Measurements from ENCODE around the gene SP5.
"Not testable (repeated sequence)": the region's sequence is repeated elsewhere in the genome, so short reads cannot be mapped to it uniquely, and the experiment has no call there.

Gene SP5

DNA sequence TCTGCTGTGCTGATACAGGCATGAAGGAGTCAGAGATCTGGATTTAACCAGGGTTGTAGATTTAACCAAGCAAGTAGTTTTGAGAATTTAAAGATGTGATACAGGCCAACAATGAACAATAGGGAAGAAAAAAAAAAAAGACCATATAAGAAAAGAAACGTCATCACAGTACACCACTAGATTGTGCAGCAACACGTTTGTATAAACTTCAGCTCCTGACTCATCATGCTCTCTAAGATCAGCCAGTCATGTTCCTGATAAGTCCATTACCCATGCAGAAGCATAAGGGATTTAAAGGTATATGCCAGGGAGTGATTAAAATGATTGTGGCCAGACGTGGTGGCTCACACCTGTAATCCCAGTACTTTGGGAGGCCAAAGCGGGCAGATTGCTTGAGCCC, 32.8 kb downstream of the SP5 start:
- Histone ChIP-seq H3K27me3 (ENCODE audit: control insufficient read depth, low read length) (peaks cover 23% of the 10 kb centered on the region), H4K20me1 (ENCODE audit: control insufficient read depth, insufficient read depth, low read depth, low read length) (no peaks in the 10 kb centered on the region), H3K4me1 (ENCODE audit: control insufficient read depth, low read length) (no peaks in the 10 kb centered on the region), H3K9me2 (replicated peaks; ENCODE audit: control insufficient read depth, low read length) (no peaks in the 10 kb centered on the region), H3K36me3 (ENCODE audit: control insufficient read depth, low read length) (no peaks in the 10 kb centered on the region), H3K4me3 (ENCODE audit: low read length) (no peak overlapping the region), H3K79me2 (ENCODE audit: control insufficient read depth, low read length) (no peaks in the 10 kb centered on the region), H3K4me2 (ENCODE audit: low read length) (no peak overlapping the region), H3K27ac (ENCODE audit: low read depth, low read length) (no peak overlapping the region), H3K9me3 (ENCODE audit: control insufficient read depth, insufficient read depth, low read length) (no peaks in the 10 kb centered on the region), H3F3A (ENCODE audit: control insufficient read depth, insufficient read depth) (no peaks in the 10 kb centered on the region)
- TF ChIP-seq, protein P1, sequence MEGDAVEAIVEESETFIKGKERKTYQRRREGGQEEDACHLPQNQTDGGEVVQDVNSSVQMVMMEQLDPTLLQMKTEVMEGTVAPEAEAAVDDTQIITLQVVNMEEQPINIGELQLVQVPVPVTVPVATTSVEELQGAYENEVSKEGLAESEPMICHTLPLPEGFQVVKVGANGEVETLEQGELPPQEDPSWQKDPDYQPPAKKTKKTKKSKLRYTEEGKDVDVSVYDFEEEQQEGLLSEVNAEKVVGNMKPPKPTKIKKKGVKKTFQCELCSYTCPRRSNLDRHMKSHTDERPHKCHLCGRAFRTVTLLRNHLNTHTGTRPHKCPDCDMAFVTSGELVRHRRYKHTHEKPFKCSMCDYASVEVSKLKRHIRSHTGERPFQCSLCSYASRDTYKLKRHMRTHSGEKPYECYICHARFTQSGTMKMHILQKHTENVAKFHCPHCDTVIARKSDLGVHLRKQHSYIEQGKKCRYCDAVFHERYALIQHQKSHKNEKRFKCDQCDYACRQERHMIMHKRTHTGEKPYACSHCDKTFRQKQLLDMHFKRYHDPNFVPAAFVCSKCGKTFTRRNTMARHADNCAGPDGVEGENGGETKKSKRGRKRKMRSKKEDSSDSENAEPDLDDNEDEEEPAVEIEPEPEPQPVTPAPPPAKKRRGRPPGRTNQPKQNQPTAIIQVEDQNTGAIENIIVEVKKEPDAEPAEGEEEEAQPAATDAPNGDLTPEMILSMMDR (IDR thresholded peaks at IDR 0.05; ENCODE audit: low read depth, low read length, poor library complexity, severe bottlenecking): no peak
- TF ChIP-seq EZH2phosphoT487 (IDR thresholded peaks at IDR 0.05; ENCODE audit: borderline replicate concordance, low read length): no peak

DNA sequence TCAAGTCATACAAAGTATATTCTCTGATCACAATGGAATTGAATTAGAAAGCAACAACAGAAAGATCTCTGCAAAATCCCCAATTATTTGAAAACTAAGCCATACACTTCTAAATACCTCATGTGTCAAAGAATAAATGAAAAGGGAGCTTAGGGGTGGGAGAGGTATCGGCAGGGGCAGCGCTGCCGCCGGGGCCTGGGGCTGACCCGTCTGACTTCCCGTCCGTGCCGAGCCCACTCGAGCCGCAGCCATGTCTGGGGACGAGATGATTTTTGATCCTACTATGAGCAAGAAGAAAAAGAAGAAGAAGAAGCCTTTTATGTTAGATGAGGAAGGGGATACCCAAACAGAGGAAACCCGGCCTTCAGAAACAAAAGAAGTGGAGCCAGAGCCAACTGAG, 36.4 kb downstream of the SP5 start:
- not testable (repeated sequence) for H3K4me3 ChIP-seq (ENCODE audit: low read length); H3K27ac ChIP-seq (ENCODE audit: low read depth, low read length); H3F3A ChIP-seq (ENCODE audit: control insufficient read depth, insufficient read depth); H3K36me3 ChIP-seq (ENCODE audit: control insufficient read depth, low read length); H3K79me2 ChIP-seq (ENCODE audit: control insufficient read depth, low read length); H3K9me2 ChIP-seq (replicated peaks; ENCODE audit: control insufficient read depth, low read length); H3K4me2 ChIP-seq (ENCODE audit: low read length); H4K20me1 ChIP-seq (ENCODE audit: control insufficient read depth, insufficient read depth, low read depth, low read length); H3K4me1 ChIP-seq (ENCODE audit: control insufficient read depth, low read length); H3K9me3 ChIP-seq (ENCODE audit: control insufficient read depth, insufficient read depth, low read length)
- H3K27me3 ChIP-seq (ENCODE audit: control insufficient read depth, low read length): peaks cover 19% of the 10 kb centered on the region

DNA sequence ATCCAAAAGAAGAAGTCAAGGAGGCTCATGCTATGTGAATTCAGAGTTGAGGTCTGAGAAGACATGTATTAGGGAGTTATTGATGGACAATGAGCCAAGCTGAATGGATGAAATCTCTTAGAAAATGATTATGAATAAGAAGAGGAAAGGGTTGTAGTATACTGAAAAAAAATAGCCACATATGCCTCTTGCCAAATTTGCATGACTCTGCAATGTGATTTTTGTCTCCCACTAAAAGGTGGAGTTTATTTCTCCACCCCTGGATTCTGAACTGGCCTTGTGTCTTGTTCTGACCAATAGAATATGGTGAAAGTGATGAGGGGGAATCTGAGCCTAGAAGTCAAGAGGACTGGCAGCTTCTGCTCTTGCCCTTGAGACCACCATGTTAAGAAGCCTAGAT, 46.4 kb downstream of the SP5 start:
- H3K9me2 ChIP-seq (replicated peaks; ENCODE audit: control insufficient read depth, low read length): no peaks in the 10 kb centered on the region
- H3K27me3 ChIP-seq (ENCODE audit: control insufficient read depth, low read length): no peaks in the 10 kb centered on the region
- no peaks in the 10 kb centered on the region for H3K4me1 ChIP-seq (ENCODE audit: control insufficient read depth, low read length)
- H3K4me2 ChIP-seq (ENCODE audit: low read length): no peak overlapping the region
- no peaks in the 10 kb centered on the region for H3F3A ChIP-seq (ENCODE audit: control insufficient read depth, insufficient read depth)
- H3K27ac ChIP-seq (ENCODE audit: low read depth, low read length): no peak overlapping the region
- H4K20me1 ChIP-seq (ENCODE audit: control insufficient read depth, insufficient read depth, low read depth, low read length): no peaks in the 10 kb centered on the region
- H3K9me3 ChIP-seq (ENCODE audit: control insufficient read depth, insufficient read depth, low read length): no peaks in the 10 kb centered on the region
- no peak for TF ChIP-seq EZH2phosphoT487 (IDR thresholded peaks at IDR 0.05; ENCODE audit: borderline replicate concordance, low read length)
- TF ChIP-seq, protein P1 (IDR thresholded peaks at IDR 0.05; ENCODE audit: low read depth, low read length, poor library complexity, severe bottlenecking): no peak
- no peak overlapping the region for H3K4me3 ChIP-seq (ENCODE audit: low read length)
- no peaks in the 10 kb centered on the region for H3K36me3 ChIP-seq (ENCODE audit: control insufficient read depth, low read length)
- no peaks in the 10 kb centered on the region for H3K79me2 ChIP-seq (ENCODE audit: control insufficient read depth, low read length)

DNA sequence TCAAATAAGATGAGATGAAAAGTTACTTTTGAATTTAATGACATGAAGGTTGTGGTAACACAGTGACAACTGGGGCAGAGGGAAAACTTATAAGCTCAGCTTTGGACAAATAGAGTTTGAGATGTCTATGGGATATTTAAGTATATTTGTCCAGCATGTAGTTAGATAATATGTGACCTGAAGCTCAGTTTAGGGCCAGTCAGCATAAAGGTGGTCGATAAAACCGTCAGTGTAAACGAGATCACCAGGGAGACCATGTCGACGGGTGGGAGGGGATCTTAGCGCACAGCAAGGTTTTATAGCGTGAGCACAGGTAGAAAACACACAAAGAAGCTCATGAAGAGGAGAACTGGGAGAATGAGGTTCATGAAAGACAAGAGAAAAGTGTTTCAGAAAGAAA, 47.6 kb downstream of the SP5 start:
- Histone ChIP-seq H3K27me3 (ENCODE audit: control insufficient read depth, low read length) (no peaks in the 10 kb centered on the region), H3K27ac (ENCODE audit: low read depth, low read length) (no peak overlapping the region), H3K36me3 (ENCODE audit: control insufficient read depth, low read length) (no peaks in the 10 kb centered on the region), H3K4me2 (ENCODE audit: low read length) (no peak overlapping the region), H3K4me1 (ENCODE audit: control insufficient read depth, low read length) (no peaks in the 10 kb centered on the region), H3K9me3 (ENCODE audit: control insufficient read depth, insufficient read depth, low read length) (no peaks in the 10 kb centered on the region), H3K79me2 (ENCODE audit: control insufficient read depth, low read length) (no peaks in the 10 kb centered on the region), H4K20me1 (ENCODE audit: control insufficient read depth, insufficient read depth, low read depth, low read length) (no peaks in the 10 kb centered on the region), H3F3A (ENCODE audit: control insufficient read depth, insufficient read depth) (no peaks in the 10 kb centered on the region), H3K4me3 (ENCODE audit: low read length) (no peak overlapping the region), H3K9me2 (replicated peaks; ENCODE audit: control insufficient read depth, low read length) (no peaks in the 10 kb centered on the region)
- TF ChIP-seq, protein P1 (IDR thresholded peaks at IDR 0.05; ENCODE audit: low read depth, low read length, poor library complexity, severe bottlenecking): no peak
- TF ChIP-seq EZH2phosphoT487 (IDR thresholded peaks at IDR 0.05; ENCODE audit: borderline replicate concordance, low read length): no peak

All from DOHH2 (cell line).